ENCODE results near the gene WNK1.

DNA sequence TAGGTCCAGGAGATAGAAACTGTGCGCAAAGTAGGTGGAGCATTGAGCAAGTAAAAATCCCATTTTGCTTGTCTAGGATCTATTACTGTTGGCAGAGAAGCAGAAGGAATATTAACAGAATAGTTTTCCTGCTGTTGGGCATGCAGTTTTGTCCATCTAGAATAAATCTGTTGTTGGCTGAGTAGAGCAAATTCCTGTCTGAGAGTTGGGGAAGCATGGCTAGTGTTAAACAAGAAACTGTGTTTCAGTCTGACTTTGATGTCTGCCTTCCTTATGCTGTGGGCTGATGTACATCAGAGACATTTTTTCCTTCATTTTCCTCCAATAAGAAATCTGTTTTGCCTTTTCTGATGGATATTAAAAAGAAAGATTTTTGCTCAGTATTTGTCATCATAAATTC lies 99.0 kb downstream of the WNK1 start:
- TF ChIP-seq EZH2 (IDR thresholded peaks at IDR 0.05; ENCODE audit: insufficient read depth, poor library complexity, severe bottlenecking) = no peak
- TF ChIP-seq EZH2phosphoT487 (IDR thresholded peaks at IDR 0.05; ENCODE audit: insufficient read depth, low read depth) = no peak
